Posterior vena cava (tissue), 2 donors: Measurements from ENCODE around the gene GSK3B. TPM values are rescaled to one million over a fixed set of nuclear protein-coding genes. Genes with fewer than 3 reads are reported as not detected.
"Not testable (repeated sequence)": the region's sequence is repeated elsewhere in the genome, so short reads cannot be mapped to it uniquely, and the experiment has no call there.

Experiments used
- DNase-seq: peaks from one replicate; pipeline ENCODE4 v3.0.0-alpha.2; 2020; ENCODE audit warnings: low spot score
- intact Hi-C, 2 donors: fragments of 100-400 bp; cut with DNase I; formaldehyde crosslinking; loops; one replicate each; pipeline versions ENCODE4 v1.14.1 to v1.14.2; 2022 to 2023
- total RNA-seq, 2 donors: library from RNA; stranded (reverse); fragmentation: NEBNext Ultra II Directional; extraction: Animal tissue kit (Norgen Biotek cat#: 25700); gene quantifications; one replicate each; pipeline ENCODE4 v1.2.1, GENCODE V29; 2021
- donor health status: DM: yes; HTN: yes; CAD: no.
- donor health status: DM: yes; HTN: yes; CAD: no.

The GSK3B gene
- total RNA-seq, 2 donors from 2014 or later, result 31.3 to 33.0 TPM

GRCh38 chr3:119911748-119912147, 182.5 kb downstream of the GSK3B start:
- intact Hi-C loops, result no loop called here
- DNase-seq, result no peak

- intact Hi-C loops, result no loop called here
These were observed 192.2 kb downstream of the GSK3B start for GRCh38 chr3:119902061-119902460.

GRCh38 chr3:119901148-119901547, 193.1 kb downstream of the GSK3B start:
- DNase-seq, result no peak
- intact Hi-C loops, result no loop called here

More at GRCh38 chr3:119902061-119902460, 192.2 kb downstream of the GSK3B start:
- no peak for DNase-seq

GRCh38 chr3:119899192-119899511, 195.1 kb downstream of the GSK3B start:
- intact Hi-C loops, result loop anchor here (10.0 kb wide), 3 partner anchors 196 to 584 kb away; partner anchors contain the start of gene GSK3B (in 1 of the 2)
- no peak for DNase-seq

GRCh38 chr3:119898478-119899191, 195.6 kb downstream of the GSK3B start:
- intact Hi-C loops, result loop anchor here (10.0 kb wide), 3 partner anchors 196 to 584 kb away; partner anchors contain the start of gene GSK3B (in 1 of the 2)
- DNase-seq, result no peak

GRCh38 chr3:119894195-119894594, 200.1 kb downstream of the GSK3B start:
- no peak for DNase-seq
- intact Hi-C loops, result loop anchor here (10.0 kb wide), 3 partner anchors 201 to 579 kb away; partner anchors contain the start of gene GSK3B (in 1 of the 2)

- DNase-seq, result no peak
- intact Hi-C loops, result loop anchor here (10.0 kb wide), 3 partner anchors 201 to 579 kb away; partner anchors contain the start of gene GSK3B (in 1 of the 2)
These were observed 200.5 kb downstream of the GSK3B start for GRCh38 chr3:119893769-119894168.

- no peak for DNase-seq
- intact Hi-C loops, result loop anchor here (10.0 kb wide), 3 partner anchors 203 to 577 kb away; partner anchors contain the start of gene GSK3B (in 1 of the 2)
These were observed 202.1 kb downstream of the GSK3B start for GRCh38 chr3:119891944-119892721.

GRCh38 chr3:119888681-119889080, 205.6 kb downstream of the GSK3B start:
- DNase-seq, intact Hi-C loops: not testable (repeated sequence)

GRCh38 chr3:119885746-119886530, 208.3 kb downstream of the GSK3B start:
- intact Hi-C loops, result no loop called here

GRCh38 chr3:119884161-119884557, 210.1 kb downstream of the GSK3B start:
- no peak for DNase-seq
- intact Hi-C loops, result no loop called here

More at GRCh38 chr3:119885746-119886530, 208.3 kb downstream of the GSK3B start:
- no peak for DNase-seq

- no peak for DNase-seq
- intact Hi-C loops, result no loop called here
These were observed 210.6 kb downstream of the GSK3B start for GRCh38 chr3:119883461-119884160.

GRCh38 chr3:119880966-119881365, 213.3 kb downstream of the GSK3B start:
- no peak for DNase-seq
- intact Hi-C loops, result no loop called here

- intact Hi-C loops, result no loop called here
- DNase-seq, result no peak
These were observed 220.6 kb downstream of the GSK3B start for GRCh38 chr3:119873646-119874045.

- no peak for DNase-seq
- intact Hi-C loops, result no loop called here
These were observed 221.5 kb downstream of the GSK3B start for GRCh38 chr3:119872773-119873172.

GRCh38 chr3:119871571-119871970, 222.7 kb downstream of the GSK3B start:
- intact Hi-C loops, result no loop called here
- no peak for DNase-seq

GRCh38 chr3:119870512-119870911, 223.7 kb downstream of the GSK3B start:
- intact Hi-C loops, result no loop called here
- no peak for DNase-seq

- DNase-seq, result no peak
- intact Hi-C loops, result no loop called here
These were observed 229.8 kb downstream of the GSK3B start for GRCh38 chr3:119864476-119864875.

GRCh38 chr3:119862616-119863015, 231.6 kb downstream of the GSK3B start:
- intact Hi-C loops, result no loop called here
- no peak for DNase-seq
